Thyroid gland (tissue), 4 donors: ENCODE measurements around the gene SETD7. TPM values are rescaled to one million over a fixed set of nuclear protein-coding genes. Genes with fewer than 3 reads are reported as not detected.

Experiments
- DNase-seq, 2 donors: peaks; one replicate each; pipeline ENCODE4 v3.0.0-alpha.2; 2019
- H3K27ac ChIP-seq, 3 donors: fragments of 200-600 bp; sonication (generic); 1 replicate in 2 of 3; 2 replicates in 1 of 3; pipeline ENCODE4 v1.5.1; 2016 to 2019; ENCODE audit warnings: mild to moderate bottlenecking in 1 of 3, moderate library complexity in 1 of 3
- H3K27me3 ChIP-seq: fragments of 200-600 bp; sonication (generic); one replicate; pipeline ENCODE4 v1.5.1; 2019
- H3K36me3 ChIP-seq, 2 donors: fragments of 200-600 bp; sonication (generic); one replicate each; pipeline ENCODE4 v1.5.1; 2016 to 2019
- H3K4me1 ChIP-seq, 2 donors: fragments of 200-600 bp; sonication (generic); one replicate each; pipeline ENCODE4 v1.5.1; 2017 to 2019
- H3K4me3 ChIP-seq, 3 donors: fragments of 200-600 bp; sonication (generic); replicated peaks in 1 of 3; 1 replicate in 2 of 3; 2 replicates in 1 of 3; pipeline ENCODE4 v1.5.1; 2016; ENCODE audit warnings: mild to moderate bottlenecking in 1 of 3
- H3K9me3 ChIP-seq: fragments of 200-600 bp; sonication (generic); one replicate; pipeline ENCODE4 v1.5.1; 2017
- POLR2A ChIP-seq, 2 donors: fragments of 450-650 bp; IDR thresholded peaks; one replicate each; pipeline ENCODE4 v1.6.1; 2017; ENCODE audit warnings: antibody characterized with exemption in 2 of 2, mild to moderate bottlenecking in 2 of 2, moderate library complexity in 1 of 2
- WGBS, 2 donors: methylation state at CpG; one replicate each; pipeline ENCODE4 v1.1.5; 2017; 5-methylcytosine and 5-hydroxymethylcytosine counted together
- intact Hi-C: fragments of 100-400 bp; cut with DNase I; formaldehyde crosslinking; loops from one replicate; pipeline ENCODE4 v1.15.1; 2023
- total RNA-seq, 4 donors: library from RNA; depleted of rRNA; stranded (reverse); fragments of >200 nt; gene quantifications; one replicate each; pipeline ENCODE4 v1.2.3, GENCODE V29; 2016
- TF ChIP-seq, protein P1 (sequence below), 6 experiments: fragments of 200-600 bp in 3 of 6; fragments of 450-650 bp in 3 of 6; sonication (generic) in 3 of 6; IDR thresholded peaks; one replicate each; pipeline ENCODE4 v1.5.1; 2016 to 2019; ENCODE audit warnings: antibody characterized with exemption in 6 of 6, mild to moderate bottlenecking in 2 of 6, inconsistent platforms in 1 of 6, moderate library complexity in 1 of 6

Gene SETD7
- total RNA-seq, 4 donors from 2014 or later, result 33.3 to 73.0 (median 37.1) TPM

DNA sequence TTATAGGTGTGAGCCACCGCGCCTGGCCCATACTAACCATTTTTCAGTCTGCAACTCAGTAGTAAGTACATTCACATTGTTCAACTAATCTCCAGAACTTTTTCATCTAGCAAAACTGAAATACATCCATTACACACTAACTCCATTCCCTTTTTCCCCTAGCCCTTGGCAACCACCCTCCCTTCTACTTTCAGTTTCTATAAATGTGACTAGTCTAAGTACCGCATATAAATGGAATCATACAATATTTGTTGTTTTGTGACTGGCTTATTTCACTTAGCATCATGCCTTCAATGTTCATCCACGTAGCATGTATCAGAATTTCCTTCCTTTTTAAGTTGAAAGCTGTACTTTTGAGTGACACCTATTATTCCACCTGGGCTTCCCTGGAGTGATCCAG, 44.6 kb upstream of the SETD7 start:
- TF ChIP-seq, protein P1, sequence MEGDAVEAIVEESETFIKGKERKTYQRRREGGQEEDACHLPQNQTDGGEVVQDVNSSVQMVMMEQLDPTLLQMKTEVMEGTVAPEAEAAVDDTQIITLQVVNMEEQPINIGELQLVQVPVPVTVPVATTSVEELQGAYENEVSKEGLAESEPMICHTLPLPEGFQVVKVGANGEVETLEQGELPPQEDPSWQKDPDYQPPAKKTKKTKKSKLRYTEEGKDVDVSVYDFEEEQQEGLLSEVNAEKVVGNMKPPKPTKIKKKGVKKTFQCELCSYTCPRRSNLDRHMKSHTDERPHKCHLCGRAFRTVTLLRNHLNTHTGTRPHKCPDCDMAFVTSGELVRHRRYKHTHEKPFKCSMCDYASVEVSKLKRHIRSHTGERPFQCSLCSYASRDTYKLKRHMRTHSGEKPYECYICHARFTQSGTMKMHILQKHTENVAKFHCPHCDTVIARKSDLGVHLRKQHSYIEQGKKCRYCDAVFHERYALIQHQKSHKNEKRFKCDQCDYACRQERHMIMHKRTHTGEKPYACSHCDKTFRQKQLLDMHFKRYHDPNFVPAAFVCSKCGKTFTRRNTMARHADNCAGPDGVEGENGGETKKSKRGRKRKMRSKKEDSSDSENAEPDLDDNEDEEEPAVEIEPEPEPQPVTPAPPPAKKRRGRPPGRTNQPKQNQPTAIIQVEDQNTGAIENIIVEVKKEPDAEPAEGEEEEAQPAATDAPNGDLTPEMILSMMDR (IDR thresholded peaks at IDR 0.05), result no peak
- TF ChIP-seq POLR2A (IDR thresholded peaks at IDR 0.05), result no peak
- DNase-seq, result no peak
- Histone ChIP-seq H3K27ac (no peak overlapping the region), H3K9me3 (no peaks in the 10 kb centered on the region), H3K27me3 (no peaks in the 10 kb centered on the region), H3K4me3 (no peak overlapping the region), H3K36me3 (no peaks in the 10 kb centered on the region), H3K4me1 (no peaks in the 10 kb centered on the region)
- intact Hi-C loops, result no loop called here
- 88 to 93% methylated on average over 4 of the region's 4 CpGs for WGBS, 2 donors

DNA sequence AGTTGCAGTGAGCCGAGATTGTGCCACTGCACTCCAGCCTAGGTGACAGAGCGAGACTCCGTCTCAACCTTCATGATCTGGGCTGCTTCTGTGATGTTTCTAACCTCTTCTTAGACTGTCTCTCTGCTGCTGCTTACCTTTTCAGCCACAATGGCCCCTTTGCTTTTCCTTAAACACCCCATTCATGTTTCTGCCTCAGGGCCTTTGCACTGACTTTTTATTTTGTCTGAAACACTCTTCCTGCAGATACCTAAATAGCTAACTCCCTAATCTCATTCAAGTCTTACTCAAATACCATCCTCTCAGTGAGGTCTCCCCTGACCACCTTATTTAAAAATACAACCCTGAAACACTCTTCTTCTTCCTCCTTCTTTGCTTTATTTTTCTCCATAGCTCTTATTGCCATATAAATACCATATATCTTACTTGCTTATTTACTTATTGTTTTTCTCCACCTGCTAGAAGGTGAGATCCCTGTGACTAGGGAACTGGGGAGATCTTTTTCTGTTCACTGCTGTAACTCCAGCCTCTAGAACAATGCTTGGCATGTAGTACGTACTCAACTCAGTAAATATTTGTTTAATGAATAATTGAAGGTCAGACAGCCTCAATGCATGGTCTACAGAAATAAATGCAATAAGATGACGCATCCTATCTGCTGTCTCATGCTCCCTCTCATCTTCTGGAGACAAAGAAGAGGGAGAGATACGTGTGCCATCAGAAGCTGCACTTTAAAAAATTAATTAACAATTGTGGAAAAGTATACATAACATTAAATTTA, 43.8 kb upstream of the SETD7 start:
- Histone ChIP-seq H3K4me1 (no peaks in the 10 kb centered on the region), H3K27me3 (no peaks in the 10 kb centered on the region), H3K4me3 (no peak overlapping the region), H3K36me3 (no peaks in the 10 kb centered on the region), H3K27ac (no peak overlapping the region), H3K9me3 (no peaks in the 10 kb centered on the region)
- WGBS, 2 donors, result 85% methylated on average over 6 of the region's 6 CpGs
- TF ChIP-seq, protein P1 (IDR thresholded peaks at IDR 0.05), result no peak
- no peak for TF ChIP-seq POLR2A (IDR thresholded peaks at IDR 0.05)
- no peak for DNase-seq
- intact Hi-C loops, result no loop called here

DNA sequence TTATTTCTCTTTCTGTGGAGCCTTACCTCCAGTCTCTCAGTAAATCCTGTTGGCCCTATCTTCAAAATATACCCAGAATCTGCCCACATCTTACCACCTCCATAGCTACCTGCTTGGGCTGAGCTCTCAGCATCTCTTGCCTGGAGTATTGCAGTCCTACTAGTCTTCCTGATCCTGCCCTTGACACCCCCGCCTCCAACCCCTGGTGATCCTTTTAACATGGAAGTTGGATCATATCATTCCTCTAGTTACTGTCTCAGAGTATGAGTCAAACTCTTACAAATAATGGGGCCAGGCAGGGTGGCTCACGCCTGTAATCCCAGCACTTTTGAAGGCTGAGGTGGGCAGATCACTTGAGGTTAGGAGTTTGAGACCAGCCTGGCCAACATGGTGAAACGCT, 43.1 kb upstream of the SETD7 start:
- no peak for TF ChIP-seq POLR2A (IDR thresholded peaks at IDR 0.05)
- TF ChIP-seq, protein P1 (IDR thresholded peaks at IDR 0.05), result no peak

DNA sequence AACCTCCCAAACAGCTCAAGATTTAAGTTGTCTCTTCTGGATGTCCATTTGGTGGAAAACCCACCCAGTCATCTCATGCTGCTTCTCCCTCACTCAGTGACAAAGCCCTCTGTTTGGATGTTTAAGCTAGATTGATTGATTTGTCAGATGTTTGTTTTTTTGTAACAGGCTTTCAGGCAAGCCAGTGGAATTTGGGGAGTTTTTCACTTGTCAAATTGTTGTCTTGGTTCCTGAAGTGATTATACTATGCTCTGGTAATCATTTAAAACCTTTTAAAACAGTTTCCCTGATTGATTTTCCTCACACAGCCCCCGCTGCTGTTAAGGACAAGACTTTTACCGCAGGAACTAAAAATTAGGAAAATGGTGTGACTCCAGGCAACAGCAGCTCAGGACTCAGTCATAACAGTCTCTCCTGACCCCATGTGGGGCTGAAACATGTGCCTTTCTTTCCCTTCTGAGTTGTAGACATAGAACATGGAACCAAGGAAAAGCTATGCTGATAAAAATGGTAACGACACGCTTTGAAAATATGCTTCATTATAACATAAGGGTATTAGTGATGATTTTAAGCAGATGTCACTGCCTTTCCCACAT, 40.8 kb upstream of the SETD7 start:
- WGBS, 2 donors, result 64 to 67% methylated on average over 4 of the region's 4 CpGs
- H3K27ac ChIP-seq, result no peak overlapping the region
- no peaks in the 10 kb centered on the region for H3K36me3 ChIP-seq
- DNase-seq, result no peak
- H3K4me3 ChIP-seq, result no peak overlapping the region
- H3K4me1 ChIP-seq, result no peaks in the 10 kb centered on the region
- no peaks in the 10 kb centered on the region for H3K9me3 ChIP-seq
- intact Hi-C loops, result no loop called here
- TF ChIP-seq POLR2A (IDR thresholded peaks at IDR 0.05), result no peak
- TF ChIP-seq, protein P1 (IDR thresholded peaks at IDR 0.05), result no peak
- H3K27me3 ChIP-seq, result no peaks in the 10 kb centered on the region

More for the DNA sequence above, 43.1 kb upstream of the SETD7 start:
- Histone ChIP-seq H3K4me3 (no peak overlapping the region), H3K4me1 (no peaks in the 10 kb centered on the region), H3K27ac (no peak overlapping the region), H3K36me3 (no peaks in the 10 kb centered on the region), H3K9me3 (no peaks in the 10 kb centered on the region), H3K27me3 (no peaks in the 10 kb centered on the region)
- intact Hi-C loops, result no loop called here
- DNase-seq, result no peak
- WGBS, 2 donors, result 89 to 97% methylated on average over 2 to 3 of the region's 3 CpGs

DNA sequence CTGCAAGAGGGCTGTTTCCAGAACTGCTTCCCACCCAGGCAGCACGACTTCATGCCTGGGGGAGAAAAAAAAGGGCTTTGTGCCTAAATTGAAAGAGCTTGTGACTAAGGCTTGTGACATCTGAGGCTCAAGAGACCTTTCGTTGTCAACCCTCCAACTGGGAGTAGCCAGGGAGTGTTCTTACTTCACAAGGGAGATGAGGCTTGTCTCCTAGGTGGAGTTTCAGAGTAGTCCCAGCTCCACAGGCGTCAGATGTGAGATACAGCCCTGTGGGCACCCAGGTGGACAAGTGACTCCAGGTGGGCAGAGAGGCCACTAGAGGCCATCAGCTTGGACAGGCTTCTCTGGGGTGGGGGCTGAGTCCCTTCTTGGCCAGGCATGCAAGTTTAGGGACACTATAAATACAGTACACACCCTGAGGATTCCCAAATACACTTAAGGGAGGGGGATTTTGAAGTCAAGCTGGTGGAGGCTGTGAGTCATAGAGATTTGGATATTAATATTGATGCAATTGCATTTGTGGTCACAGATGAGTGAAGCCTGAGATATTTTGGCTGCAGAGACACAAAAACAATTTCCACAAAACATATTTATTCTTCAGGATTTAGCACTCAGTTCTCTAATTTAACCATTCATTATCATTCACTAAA, 40.1 kb upstream of the SETD7 start:
- WGBS, 2 donors, result 50 to 68% methylated on average over 3 of the region's 3 CpGs
- TF ChIP-seq, protein P1 (IDR thresholded peaks at IDR 0.05), result no peak
- no peak for TF ChIP-seq POLR2A (IDR thresholded peaks at IDR 0.05)
- Histone ChIP-seq H3K27me3 (no peaks in the 10 kb centered on the region), H3K4me3 (no peak overlapping the region), H3K4me1 (no peaks in the 10 kb centered on the region), H3K9me3 (no peaks in the 10 kb centered on the region), H3K27ac (no peak overlapping the region), H3K36me3 (no peaks in the 10 kb centered on the region)
- no peak for DNase-seq
- intact Hi-C loops, result no loop called here
